ENCODE measurements around the gene MANSC4.

DNA sequence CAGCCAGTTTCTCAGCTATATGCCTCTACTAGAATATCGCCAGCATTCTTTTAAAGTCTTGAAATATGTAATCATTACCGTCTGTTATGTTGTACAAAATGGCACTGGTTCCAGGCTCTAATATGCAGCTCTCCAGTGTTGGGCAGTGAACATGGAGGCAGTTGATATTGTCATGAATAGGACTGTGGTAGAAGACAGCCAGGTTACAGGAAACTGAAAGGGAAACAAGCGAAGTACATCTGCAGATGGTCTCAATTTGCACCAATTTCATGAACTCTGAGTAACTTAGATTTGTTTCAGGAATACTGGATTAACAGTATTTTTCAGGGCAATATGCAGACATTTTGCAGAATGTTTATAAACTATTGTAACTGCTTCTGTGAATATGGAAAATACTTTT is 13.4 kb downstream of the MANSC4 start:
- TF ChIP-seq POLR2A (IDR thresholded peaks at IDR 0.05), result no peak
- TF ChIP-seq, protein P1, sequence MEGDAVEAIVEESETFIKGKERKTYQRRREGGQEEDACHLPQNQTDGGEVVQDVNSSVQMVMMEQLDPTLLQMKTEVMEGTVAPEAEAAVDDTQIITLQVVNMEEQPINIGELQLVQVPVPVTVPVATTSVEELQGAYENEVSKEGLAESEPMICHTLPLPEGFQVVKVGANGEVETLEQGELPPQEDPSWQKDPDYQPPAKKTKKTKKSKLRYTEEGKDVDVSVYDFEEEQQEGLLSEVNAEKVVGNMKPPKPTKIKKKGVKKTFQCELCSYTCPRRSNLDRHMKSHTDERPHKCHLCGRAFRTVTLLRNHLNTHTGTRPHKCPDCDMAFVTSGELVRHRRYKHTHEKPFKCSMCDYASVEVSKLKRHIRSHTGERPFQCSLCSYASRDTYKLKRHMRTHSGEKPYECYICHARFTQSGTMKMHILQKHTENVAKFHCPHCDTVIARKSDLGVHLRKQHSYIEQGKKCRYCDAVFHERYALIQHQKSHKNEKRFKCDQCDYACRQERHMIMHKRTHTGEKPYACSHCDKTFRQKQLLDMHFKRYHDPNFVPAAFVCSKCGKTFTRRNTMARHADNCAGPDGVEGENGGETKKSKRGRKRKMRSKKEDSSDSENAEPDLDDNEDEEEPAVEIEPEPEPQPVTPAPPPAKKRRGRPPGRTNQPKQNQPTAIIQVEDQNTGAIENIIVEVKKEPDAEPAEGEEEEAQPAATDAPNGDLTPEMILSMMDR (IDR thresholded peaks at IDR 0.05), result no peak
